Peyer's patch (tissue), 4 donors: ENCODE results near the gene SHC3.

Experiments used
- CTCF ChIP-seq, 6 experiments: fragments of 450-650 bp in 4 of 6; fragments of 200-600 bp in 2 of 6; sonication (generic) in 1 of 6; IDR thresholded peaks; one replicate each; pipeline ENCODE4 v1.5.1; 2017 to 2019; ENCODE audit warnings: antibody characterized with exemption in 6 of 6, mild to moderate bottlenecking in 3 of 6, moderate library complexity in 1 of 6
- POLR2A ChIP-seq, 2 donors: fragments of 450-650 bp; IDR thresholded peaks; one replicate each; pipeline ENCODE4 v1.5.1; 2017; ENCODE audit warnings: antibody characterized with exemption in 2 of 2, mild to moderate bottlenecking in 2 of 2, moderate library complexity in 2 of 2

- TF ChIP-seq CTCF (IDR thresholded peaks at IDR 0.05), result no peak
- no peak for TF ChIP-seq POLR2A (IDR thresholded peaks at IDR 0.05)
These were observed 191.0 kb downstream of the SHC3 start for GRCh38 chr9:88987661-88988060.
